H1 (cell line): ENCODE results near the gene MARCHF3. TPM values are rescaled to one million over a fixed set of nuclear protein-coding genes. Genes with fewer than 3 reads are reported as not detected.

Experiments used
- CTCF ChIA-PET: fragments of 300-600 bp; sonication (Branson Sonifier 250); formaldehyde crosslinking; loops from one replicate; lab custom pipeline; 2021; ENCODE audit not compliant: partially characterized antibody; lab: Charles Lee
- POLR2A ChIA-PET: fragments of 300-600 bp; sonication (Branson Sonifier 250); formaldehyde crosslinking; loops from one replicate; lab custom pipeline; 2021; ENCODE audit warnings: inconsistent platforms; ENCODE audit not compliant: partially characterized antibody; lab: Charles Lee
- DNase-seq, 2 experiments: peaks; one replicate each; pipeline versions ENCODE4 v3.0.0 to v3.0.0-alpha.2; 2010 to 2022; ENCODE audit warnings: low spot score in 2 of 2, low read depth in 1 of 2, mixed read lengths in 1 of 2
- FAIRE-seq: peaks from 2 replicates; lab custom pipeline; 2011; peaks lifted over from hg19 to GRCh38; lab: Jason Lieb, UNC
- H2AFZ ChIP-seq: 2 replicates; pipeline ENCODE4 v1.8.1; 2012; ENCODE audit warnings: low read length, inconsistent platforms
- H2AK5ac ChIP-seq: 2 replicates; pipeline ENCODE4 v1.6.1; 2013; ENCODE audit warnings: low read depth, low read length
- H2BK120ac ChIP-seq: replicated peaks from 2 replicates; pipeline ENCODE3; 2013; ENCODE audit warnings: low read depth, low read length, inconsistent platforms
- H2BK12ac ChIP-seq: 2 replicates; pipeline ENCODE4 v1.6.1; 2013; ENCODE audit warnings: low read depth, low read length
- H2BK15ac ChIP-seq: 2 replicates; pipeline ENCODE4 v1.6.1; 2013; ENCODE audit warnings: low read length
- H2BK20ac ChIP-seq: 2 replicates; pipeline ENCODE4 v1.6.1; 2013; ENCODE audit warnings: low read length
- H2BK5ac ChIP-seq: 2 replicates; pipeline ENCODE4 v1.6.1; 2013; ENCODE audit warnings: low read depth, low read length
- H3K14ac ChIP-seq: 2 replicates; pipeline ENCODE4 v1.6.1; 2013; ENCODE audit warnings: inconsistent platforms; ENCODE audit not compliant: insufficient read length
- H3K18ac ChIP-seq: 2 replicates; pipeline ENCODE4 v1.6.1; 2013; ENCODE audit warnings: low read length; ENCODE audit errors: extremely low read depth
- H3K23ac ChIP-seq: 2 replicates; pipeline ENCODE4 v1.6.1; 2013; ENCODE audit warnings: inconsistent platforms; ENCODE audit not compliant: insufficient read length
- H3K23me2 ChIP-seq: 2 replicates; pipeline ENCODE4 v1.6.1; 2013; ENCODE audit warnings: low read depth, low read length
- H3K27ac ChIP-seq: 2 replicates; pipeline ENCODE4 v1.6.1; 2011; ENCODE audit warnings: low read depth, low read length, inconsistent platforms
- H3K27me3 ChIP-seq, 4 experiments: replicated peaks in 1 of 4; 1 replicate in 1 of 4; 2 replicates in 3 of 4; pipeline versions ENCODE4 v1.6.1 to v1.8.1; 2011 to 2013; ENCODE audit warnings: low read length in 3 of 4, mild to moderate bottlenecking in 3 of 4, inconsistent platforms in 2 of 4, mixed read lengths in 2 of 4, moderate library complexity in 1 of 4; ENCODE audit not compliant: control insufficient read depth in 3 of 4, insufficient read depth in 3 of 4; ENCODE audit errors: extremely low read depth in 1 of 4
- H3K36me3 ChIP-seq, 4 experiments: 2 replicates each; pipeline versions ENCODE4 v1.6.1 to v1.8.1; 2011 to 2013; ENCODE audit warnings: mild to moderate bottlenecking in 4 of 4, low read length in 3 of 4, moderate library complexity in 2 of 4, control low read depth in 1 of 4, inconsistent platforms in 1 of 4; ENCODE audit not compliant: insufficient read depth in 4 of 4, control insufficient read depth in 2 of 4
- H3K4ac ChIP-seq: replicated peaks from 2 replicates; pipeline ENCODE3; 2013; ENCODE audit warnings: low read length, low read depth, mixed read lengths, inconsistent platforms; ENCODE audit not compliant: insufficient read length
- H3K4me1 ChIP-seq, 4 experiments: replicated peaks in 1 of 4; 1 replicate in 1 of 4; 2 replicates in 3 of 4; pipeline versions ENCODE4 v1.6.1 to v1.8.1; 2011 to 2013; ENCODE audit warnings: low read length in 3 of 4, inconsistent platforms in 2 of 4, mixed read lengths in 1 of 4; ENCODE audit not compliant: insufficient read depth in 4 of 4, control insufficient read depth in 3 of 4
- H3K4me2 ChIP-seq, 2 experiments: 2 replicates each; pipeline versions ENCODE4 v1.6.1 to v1.8.1; 2011 to 2013; ENCODE audit warnings: low read depth in 2 of 2, low read length in 2 of 2, control low read depth in 1 of 2, inconsistent platforms in 1 of 2, mild to moderate bottlenecking in 1 of 2; ENCODE audit not compliant: insufficient read depth in 1 of 2
- H3K4me3 ChIP-seq, 4 experiments: fragments of 200-600, 300-600 bp in 1 of 4; sonication (generic), shearing (Covaris generic), sonication (Bioruptor Twin) in 1 of 4; 2 replicates each; pipeline versions ENCODE4 v1.5.1 to v1.8.1; 2011 to 2016; ENCODE audit warnings: low read length in 4 of 4, low read depth in 3 of 4, control low read depth in 2 of 4, inconsistent platforms in 2 of 4, mild to moderate bottlenecking in 2 of 4, mixed read lengths in 1 of 4, moderate library complexity in 1 of 4; ENCODE audit not compliant: insufficient read depth in 2 of 4; ENCODE audit errors: extremely low read depth in 1 of 4
- H3K56ac ChIP-seq: replicated peaks from 2 replicates; pipeline ENCODE3; 2013; ENCODE audit warnings: low read depth, mild to moderate bottlenecking, mixed read lengths, low read length, inconsistent platforms; ENCODE audit not compliant: insufficient read length
- H3K79me1 ChIP-seq: 2 replicates; pipeline ENCODE4 v1.6.1; 2013; ENCODE audit warnings: low read depth, low read length, control low read depth
- H3K79me2 ChIP-seq, 2 experiments: 2 replicates each; pipeline versions ENCODE4 v1.6.1 to v1.8.1; 2012 to 2013; ENCODE audit warnings: low read length in 2 of 2, mild to moderate bottlenecking in 2 of 2, inconsistent platforms in 1 of 2; ENCODE audit not compliant: insufficient read depth in 2 of 2, control insufficient read depth in 1 of 2
- H3K9ac ChIP-seq, 4 experiments: replicated peaks in 1 of 4; 1 replicate in 1 of 4; 2 replicates in 3 of 4; pipeline versions ENCODE4 v1.6.1 to v1.8.1; 2011 to 2013; ENCODE audit warnings: low read depth in 3 of 4, low read length in 3 of 4, control low read depth in 2 of 4, mild to moderate bottlenecking in 2 of 4, moderate library complexity in 2 of 4, inconsistent platforms in 1 of 4; ENCODE audit errors: extremely low read depth in 1 of 4
- H3K9me3 ChIP-seq, 2 experiments: 2 replicates each; pipeline versions ENCODE4 v1.6.1 to v1.8.1; 2012 to 2013; ENCODE audit warnings: mild to moderate bottlenecking in 2 of 2, moderate library complexity in 2 of 2, control low read depth in 1 of 2, inconsistent platforms in 1 of 2, low read depth in 1 of 2, low read length in 1 of 2, mixed read lengths in 1 of 2; ENCODE audit not compliant: insufficient read depth in 2 of 2
- H4K20me1 ChIP-seq, 2 experiments: replicated peaks in 1 of 2; 2 replicates each; pipeline versions ENCODE3 to v1.8.1; 2011 to 2013; ENCODE audit warnings: inconsistent platforms in 2 of 2, low read length in 2 of 2, mild to moderate bottlenecking in 1 of 2; ENCODE audit not compliant: insufficient read depth in 2 of 2, control insufficient read depth in 1 of 2
- H4K5ac ChIP-seq: 2 replicates; pipeline ENCODE4 v1.6.1; 2013; ENCODE audit warnings: low read length, low read depth, mixed read lengths, inconsistent platforms; ENCODE audit not compliant: insufficient read length
- H4K8ac ChIP-seq: 2 replicates; pipeline ENCODE4 v1.8.0; 2013; ENCODE audit warnings: mild to moderate bottlenecking, moderate library complexity, low read length, inconsistent platforms; ENCODE audit not compliant: insufficient read depth; ENCODE audit errors: extremely low read depth
- H4K91ac ChIP-seq: replicated peaks from 2 replicates; pipeline ENCODE3; 2013; ENCODE audit warnings: low read length, mixed read lengths, inconsistent platforms; ENCODE audit not compliant: insufficient read length
- POLR2AphosphoS5 ChIP-seq: IDR thresholded peaks from 2 replicates; pipeline ENCODE4 v1.6.1; 2011; ENCODE audit warnings: low read depth, low read length
- RBBP5 ChIP-seq: IDR thresholded peaks from 2 replicates; pipeline ENCODE4 v1.7.1; 2012; ENCODE audit warnings: low read depth, mild to moderate bottlenecking, inconsistent platforms, low read length, moderate library complexity, borderline replicate concordance
- WGBS, 2 experiments: shearing (Covaris generic) in 1 of 2; methylation state at CpG; one replicate each; pipeline versions ENCODE4 v1.1.6 to v1.1.7; 2013 to 2015; ENCODE audit warnings: low lambda C conversion rate in 2 of 2, mixed read lengths in 2 of 2, inconsistent platforms in 1 of 2, low coverage in 1 of 2, missing lambda C conversion rate in 1 of 2; ENCODE audit not compliant: insufficient replicate concordance in 2 of 2, insufficient coverage in 1 of 2, insufficient read length in 1 of 2; ENCODE audit errors: extremely low coverage in 1 of 2, missing lambda C conversion rate in 1 of 2; 5-methylcytosine and 5-hydroxymethylcytosine counted together
- polyA plus RNA-seq, 7 experiments: library from polyadenylated mRNA; depleted of rRNA in 3 of 7; stranded (reverse) in 5 of 7; unstranded in 2 of 7; fragments of >200 nt in 5 of 7; fragments of 200-250 nt in 2 of 7; gene quantifications; 1 replicate in 5 of 7; 2 replicates in 1 of 7; 4 replicates in 1 of 7; pipeline versions ENCODE4 v1.2.1 to v1.2.3, GENCODE V29; 2011 to 2013; ENCODE audit warnings: missing spikeins in 2 of 7, mixed read lengths in 2 of 7
- total RNA-seq: library from RNA; stranded (reverse); fragmentation: NEBNext Ultra II Directional; extraction: Animal tissue kit (Norgen Biotek cat#: 25700); gene quantifications from 2 replicates; pipeline ENCODE4 v1.2.1, GENCODE V29; 2021

MARCHF3 gene
- total and polyA plus RNA-seq, 2 of the 8 experiments (the other 6 are each of a cell fraction or from before 2014, with no cell fraction given): 12.0 to 16.9 TPM

GRCh38 chr5:126837242-126837641 lies 193.1 kb downstream of the MARCHF3 start:
- H4K91ac ChIP-seq: no peak overlapping the region
- ChIA-PET CTCF (interaction anchor here (0.6 to 1.2 kb wide), 9 partner anchors 11 to 192 kb away, joined by 3 to 5 read pairs (median 3); no protein-coding TSS in a partner anchor), POLR2A (interaction anchor here (0.8 to 1.4 kb wide), 6 partner anchors 10 to 242 kb away, joined by 3 to 7 read pairs (median 4); partner anchors contain the start of gene ALDH7A1)
- DNase-seq (no peak), FAIRE-seq (no peak)
- H3K18ac ChIP-seq: no peak overlapping the region
- H3K14ac ChIP-seq: no peak overlapping the region
- no peak overlapping the region for H2BK20ac ChIP-seq
- no peaks in the 10 kb centered on the region for H3K27me3 ChIP-seq
- H3K9me3 ChIP-seq: no peaks in the 10 kb centered on the region
- no peak overlapping the region for H2BK120ac ChIP-seq
- H2BK5ac ChIP-seq: no peak overlapping the region
- H4K8ac ChIP-seq: no peak overlapping the region
- H4K5ac ChIP-seq: no peak overlapping the region
- H2AFZ ChIP-seq: no peak overlapping the region
- no peak overlapping the region for H3K4ac ChIP-seq
- peaks cover 6 to 65% (median 25%) of the 10 kb centered on the region in 4 experiments for H3K36me3 ChIP-seq
- H3K23me2 ChIP-seq: no peaks in the 10 kb centered on the region
- no peaks in the 10 kb centered on the region for H3K79me1 ChIP-seq
- no peak overlapping the region for H2BK12ac ChIP-seq
- H3K4me2 ChIP-seq: no peak overlapping the region
- H2AK5ac ChIP-seq: no peak overlapping the region
- no peak overlapping the region for H3K9ac ChIP-seq
- H4K20me1 ChIP-seq: no peaks in the 10 kb centered on the region
- H2BK15ac ChIP-seq: no peak overlapping the region
- 86% methylated on average over 4 of the region's 4 CpGs; no CpG with 5 or more reads in 1 of the 2 experiments for WGBS, 2 experiments
- H3K4me3 ChIP-seq: no peak overlapping the region
- H3K23ac ChIP-seq: no peak overlapping the region
- no peak overlapping the region for H3K56ac ChIP-seq
- no peak overlapping the region for H3K27ac ChIP-seq
- peaks cover 0 to 8% (median 3%) of the 10 kb centered on the region in 4 experiments; a peak in 3 of 7 replicates for H3K4me1 ChIP-seq
- TF ChIP-seq POLR2AphosphoS5 (peak; percentile 26; the same call in 1 of the 2 replicates), RBBP5 (no peak)
- TF ChIP-seq, all 59 proteins: peak for 1
- no peaks in the 10 kb centered on the region for H3K79me2 ChIP-seq
